Measurements from ENCODE around the gene LRCOL1. TPM values are rescaled to one million over a fixed set of nuclear protein-coding genes. Genes with fewer than 3 reads are reported as not detected.

The LRCOL1 gene
- polyA plus RNA-seq, 3 donors = not detected

DNA sequence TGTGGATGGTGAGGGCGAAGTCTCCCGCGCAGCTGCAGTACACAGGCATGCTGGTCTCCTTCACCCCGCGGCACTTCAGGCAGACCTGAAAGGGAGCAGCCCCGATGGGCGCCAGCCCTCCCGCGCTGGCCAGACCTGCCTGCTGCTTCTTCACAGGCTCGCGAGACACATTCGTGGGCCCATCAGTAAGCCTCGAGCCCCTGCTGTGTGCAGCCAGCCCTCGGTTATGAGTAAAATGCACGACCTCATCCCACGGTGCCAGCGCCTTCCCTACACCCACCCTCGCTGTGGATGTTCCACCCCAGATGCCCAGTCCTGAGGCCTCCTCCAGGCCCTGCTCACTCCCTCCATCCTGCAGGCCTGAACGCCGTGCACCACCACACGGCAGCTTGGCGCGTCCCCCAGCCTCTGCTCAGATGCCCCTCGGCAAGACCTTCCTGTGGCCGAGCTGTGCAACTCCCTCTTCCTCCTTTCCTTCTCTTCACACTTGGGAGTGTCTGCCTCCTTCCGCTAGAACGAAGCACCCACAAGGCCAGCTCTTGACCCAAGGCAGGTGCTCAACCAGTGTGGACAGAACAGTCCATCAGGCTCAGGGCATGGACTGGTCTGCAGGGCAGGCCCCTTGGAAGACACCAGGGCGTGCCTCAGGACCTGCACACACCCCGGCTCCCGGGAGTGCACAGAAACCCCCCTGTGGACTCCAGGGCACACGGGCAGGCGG is 14.7 kb upstream of the LRCOL1 start:
- H3K27me3 ChIP-seq (ENCODE audit: control insufficient read depth in 2 of 2, insufficient read depth in 2 of 2, low read length in 2 of 2) = peaks cover 0 to 12% of the 10 kb centered on the region in 2 donors
- intact Hi-C loops (cut with micrococcal nuclease) = no loop called here
- 86% methylated on average over 32 of the region's 32 CpGs for WGBS (ENCODE audit: insufficient coverage)
- peaks cover 27 to 36% of the 10 kb centered on the region in 2 donors for H3K36me3 ChIP-seq (replicated peaks in 1 of 2; ENCODE audit: control insufficient read depth in 1 of 2, insufficient read depth in 2 of 2, low read length in 2 of 2)
- no peak overlapping the region for H3K4me3 Mint-ChIP-seq
- no peaks in the 10 kb centered on the region for H3K79me2 ChIP-seq (ENCODE audit: insufficient read depth, low read length)
- H3K27ac ChIP-seq (ENCODE audit: low read depth in 1 of 2, low read length in 2 of 2) = no peak overlapping the region
- H4K20me1 ChIP-seq (ENCODE audit: insufficient read depth, low read length) = no peaks in the 10 kb centered on the region
- no peak overlapping the region for H2AFZ ChIP-seq (ENCODE audit: insufficient read depth, low read depth, low read length, poor library complexity, severe bottlenecking)
- no peaks in the 10 kb centered on the region for H3K4me1 Mint-ChIP-seq
- no peak overlapping the region for H3K27ac Mint-ChIP-seq
- peaks cover 11 to 21% (median 11%) of the 10 kb centered on the region in 3 donors for H3K27me3 Mint-ChIP-seq (ENCODE audit: low read depth in 3 of 3)
- peaks cover 36 to 50% of the 10 kb centered on the region in 2 donors for H3K36me3 Mint-ChIP-seq
- DNase-seq = no peak
- H3K4me3 ChIP-seq (replicated peaks in 1 of 3; ENCODE audit: low read depth in 2 of 3, low read length in 3 of 3) = no peak overlapping the region
- H3K9me3 ChIP-seq (replicated peaks in 1 of 2; ENCODE audit: control insufficient read depth in 1 of 2, insufficient read depth in 1 of 2, low read length in 2 of 2) = no peaks in the 10 kb centered on the region
- TF ChIP-seq CTCF (IDR thresholded peaks at IDR 0.05) = no peak
- no peak overlapping the region for H3K4me2 ChIP-seq (replicated peaks; ENCODE audit: extremely low read depth, low read length, poor library complexity, severe bottlenecking)
- H3K9ac ChIP-seq (ENCODE audit: insufficient read depth, low read length, poor library complexity, severe bottlenecking) = no peak overlapping the region
- peaks cover 0 to 3% (median 0%) of the 10 kb centered on the region in 7 donors for H3K9me3 Mint-ChIP-seq
- no peaks in the 10 kb centered on the region for H3K4me1 ChIP-seq (ENCODE audit: control insufficient read depth in 1 of 2, insufficient read depth in 2 of 2, low read length in 2 of 2)

GRCh38 chr12:132624186-132624855 is 13.9 kb upstream of the LRCOL1 start:
- Histone ChIP-seq H3K79me2 (ENCODE audit: insufficient read depth, low read length) (no peaks in the 10 kb centered on the region), H3K36me3 (replicated peaks in 1 of 2; ENCODE audit: control insufficient read depth in 1 of 2, insufficient read depth in 2 of 2, low read length in 2 of 2) (peaks cover 23 to 29% of the 10 kb centered on the region in 2 donors), H3K27ac (ENCODE audit: low read depth in 1 of 2, low read length in 2 of 2) (no peak overlapping the region), H3K4me1 (ENCODE audit: control insufficient read depth in 1 of 2, insufficient read depth in 2 of 2, low read length in 2 of 2) (no peaks in the 10 kb centered on the region), H2AFZ (ENCODE audit: insufficient read depth, low read depth, low read length, poor library complexity, severe bottlenecking) (no peak overlapping the region), H3K4me3 (replicated peaks in 1 of 3; ENCODE audit: low read depth in 2 of 3, low read length in 3 of 3) (no peak overlapping the region), H3K9ac (ENCODE audit: insufficient read depth, low read length, poor library complexity, severe bottlenecking) (no peak overlapping the region), H3K4me2 (replicated peaks; ENCODE audit: extremely low read depth, low read length, poor library complexity, severe bottlenecking) (no peak overlapping the region), H3K9me3 (replicated peaks in 1 of 2; ENCODE audit: control insufficient read depth in 1 of 2, insufficient read depth in 1 of 2, low read length in 2 of 2) (no peaks in the 10 kb centered on the region), H4K20me1 (ENCODE audit: insufficient read depth, low read length) (no peaks in the 10 kb centered on the region), H3K27me3 (ENCODE audit: control insufficient read depth in 2 of 2, insufficient read depth in 2 of 2, low read length in 2 of 2) (peaks cover 4 to 20% of the 10 kb centered on the region in 2 donors)
- Mint-ChIP-seq H3K36me3 (peaks cover 29 to 42% of the 10 kb centered on the region in 2 donors), H3K27ac (no peak overlapping the region), H3K4me3 (no peak overlapping the region), H3K4me1 (no peaks in the 10 kb centered on the region), H3K9me3 (peaks cover 0 to 3% (median 0%) of the 10 kb centered on the region in 7 donors), H3K27me3 (ENCODE audit: low read depth in 3 of 3) (peaks cover 12 to 29% (median 17%) of the 10 kb centered on the region in 3 donors)
- 95% methylated on average over 22 of the region's 22 CpGs for WGBS (ENCODE audit: insufficient coverage)
- intact Hi-C loops (cut with micrococcal nuclease) = no loop called here
- DNase-seq = no peak
- no peak for TF ChIP-seq CTCF (IDR thresholded peaks at IDR 0.05)
